Measurements from ENCODE around the gene CYTH1.

The CYTH1 gene

DNA sequence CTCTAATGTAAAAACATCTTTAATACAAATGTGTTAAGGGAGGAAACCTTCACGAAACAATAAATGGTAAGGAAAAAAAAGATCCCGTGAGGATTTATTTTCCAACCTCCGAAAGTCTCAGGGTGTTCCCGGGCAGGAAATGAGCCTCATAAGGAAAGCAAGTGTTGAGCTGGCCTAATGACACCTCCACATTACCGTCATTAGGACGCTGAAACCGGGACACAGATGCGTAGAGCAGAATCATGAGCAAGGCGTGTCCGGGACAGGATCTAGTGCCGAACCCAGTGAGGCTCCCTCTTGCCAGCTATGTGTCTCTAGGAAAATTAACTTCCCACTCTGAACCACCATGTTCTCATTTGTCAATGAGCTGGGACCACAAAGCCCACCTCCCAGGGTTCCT lies 22.7 kb upstream of the CYTH1 start:
- no peak for DNase-seq

DNA sequence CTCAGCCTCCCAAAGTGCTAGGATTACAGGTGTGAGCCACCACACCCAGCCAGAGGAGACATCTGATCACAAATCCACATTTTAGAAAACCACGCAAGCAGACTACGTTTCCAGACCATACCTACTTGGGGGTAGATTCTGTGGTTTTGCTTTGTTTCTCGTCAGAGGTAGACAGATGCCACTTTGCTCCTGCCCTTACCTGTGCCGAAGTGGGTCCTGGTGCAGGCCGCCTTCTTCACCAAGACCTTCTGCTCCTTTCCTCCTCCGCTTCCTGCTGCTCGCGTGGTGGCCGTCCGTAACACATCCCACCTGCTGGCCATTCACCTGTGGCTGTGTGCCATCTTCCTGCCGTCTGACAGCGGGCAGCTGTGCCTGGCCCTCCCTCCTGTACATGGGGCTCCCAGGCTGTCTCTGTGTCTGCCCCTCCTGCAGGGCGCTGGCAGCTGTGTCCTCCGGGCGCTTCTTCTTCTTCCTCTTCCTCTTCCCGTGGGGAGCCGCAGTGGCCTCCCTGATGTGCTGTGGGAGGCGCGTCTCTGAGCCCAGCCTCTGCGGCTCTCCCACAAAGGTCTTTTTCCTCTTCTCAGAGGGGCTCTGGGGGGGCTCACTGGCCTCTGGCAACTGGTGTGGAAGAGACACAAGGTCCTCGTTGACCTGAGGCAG lies 21.2 kb upstream of the CYTH1 start:
- no peak for DNase-seq

DNA sequence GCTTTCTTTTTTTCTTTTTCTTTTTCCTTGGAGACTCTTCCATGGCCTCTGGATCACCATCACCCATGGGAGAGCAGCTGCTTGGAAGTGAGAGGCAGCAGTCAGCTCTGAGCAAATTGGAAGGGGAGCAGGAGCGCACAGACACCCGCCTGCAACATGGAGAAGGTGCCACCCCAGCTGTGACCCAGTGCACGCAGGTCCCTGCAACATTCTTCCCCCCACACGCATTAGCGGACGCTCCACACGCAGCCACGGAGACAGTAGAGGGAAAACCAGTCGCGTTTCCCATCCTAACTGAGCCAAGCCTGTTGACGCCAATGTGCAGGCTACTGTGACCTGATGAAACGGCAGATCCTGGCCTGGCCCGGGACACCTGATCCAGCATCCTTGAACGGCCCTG lies 20.4 kb upstream of the CYTH1 start:
- DNase-seq = no peak

DNA sequence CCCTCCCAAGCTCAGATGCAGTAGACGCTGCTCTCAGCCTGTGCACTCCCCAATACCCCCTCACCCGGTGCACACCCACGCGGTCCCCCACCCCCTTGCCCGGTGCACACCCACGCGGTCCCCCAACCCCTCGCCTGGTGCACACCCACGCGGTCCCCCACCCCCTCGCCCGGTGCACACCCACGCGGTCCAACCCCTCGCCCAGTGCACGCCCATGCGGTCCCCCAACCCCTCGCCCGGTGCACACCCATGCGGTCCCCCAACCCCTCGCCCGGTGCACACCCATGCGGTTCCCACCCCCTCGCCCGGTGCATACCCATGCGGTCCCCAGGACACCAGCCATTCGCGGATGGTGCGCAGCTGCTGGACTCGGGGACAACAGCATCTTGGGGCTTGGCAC lies 19.9 kb upstream of the CYTH1 start:
- DNase-seq = no peak

DNA sequence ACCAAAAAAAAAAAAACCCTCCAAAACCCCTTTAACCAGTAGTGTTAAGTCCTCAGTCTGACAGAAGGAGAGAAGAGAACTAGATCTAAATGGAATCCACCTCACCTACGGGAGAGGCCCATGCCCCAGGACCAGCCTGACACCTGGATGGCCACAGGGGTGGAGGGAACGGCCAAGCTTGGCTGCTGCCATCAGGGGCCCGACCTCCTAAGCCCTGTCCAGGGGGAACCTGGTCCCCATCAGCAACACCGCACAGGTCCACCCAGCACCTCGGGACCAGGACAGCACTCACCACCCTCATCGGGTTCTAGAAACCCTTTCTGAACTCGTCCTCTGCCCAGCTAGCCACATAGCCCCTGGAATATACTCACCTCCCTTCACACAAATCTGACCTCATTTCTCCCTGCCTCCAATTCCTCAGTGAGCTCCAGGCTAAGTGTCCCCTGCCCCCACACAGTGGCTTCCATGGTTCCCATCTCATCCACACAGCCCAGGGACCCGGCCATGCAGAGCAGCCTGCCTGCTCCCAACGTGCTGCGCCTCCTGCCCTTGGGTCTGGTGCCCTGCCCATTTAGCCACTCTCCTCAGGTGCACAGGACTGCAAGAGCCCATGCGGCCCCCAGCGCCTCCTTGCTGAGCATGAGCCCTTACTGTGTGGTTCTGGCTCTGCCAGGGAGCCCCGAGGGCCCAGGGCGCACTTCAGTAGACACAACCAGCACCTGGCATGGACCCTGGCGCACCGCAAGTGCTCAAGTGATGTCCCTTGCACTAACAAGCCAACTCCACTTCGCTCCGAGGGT lies 18.3 kb upstream of the CYTH1 start:
- no peak for DNase-seq

DNA sequence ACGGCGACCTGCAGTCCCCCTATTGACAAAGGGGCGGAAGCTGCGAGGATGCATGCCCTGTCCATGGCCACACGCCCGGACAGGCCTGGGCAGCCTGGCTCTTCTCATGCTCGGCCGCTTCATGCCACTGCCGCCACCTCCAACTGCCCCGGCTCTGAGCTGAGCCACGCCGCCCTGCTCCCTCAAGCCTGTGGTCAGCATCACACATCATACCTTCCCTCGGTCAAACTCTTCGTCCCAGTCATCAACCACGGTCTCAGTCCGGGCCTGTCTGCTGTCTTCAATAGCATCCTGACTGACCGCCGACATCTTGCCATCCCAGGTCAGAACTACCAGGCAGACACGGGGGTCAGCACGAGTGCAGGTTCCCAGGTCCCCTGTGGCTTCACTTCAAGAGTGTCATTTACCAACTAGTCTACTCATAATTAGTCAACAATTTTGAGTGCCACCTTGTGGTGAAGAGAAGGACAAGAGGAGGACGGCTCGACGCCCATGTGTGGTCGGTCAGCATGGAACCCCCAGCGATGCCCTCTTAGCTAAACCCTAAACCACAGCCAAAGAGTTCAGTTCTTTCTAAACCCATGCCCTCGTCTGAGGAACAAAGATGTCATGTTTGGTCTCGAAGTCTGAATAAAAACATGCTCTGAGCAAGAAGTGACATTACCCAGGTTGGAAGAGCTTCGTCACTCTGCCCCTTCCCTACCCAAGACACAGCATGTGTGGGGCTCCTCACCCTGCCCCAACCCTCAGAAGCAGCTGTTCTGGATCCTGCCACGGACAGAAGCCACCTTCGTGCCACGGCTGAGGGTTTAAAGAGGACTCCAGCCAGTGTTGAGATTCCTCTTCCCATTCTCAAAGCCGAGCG lies 16.9 kb upstream of the CYTH1 start:
- DNase-seq = no peak

DNA sequence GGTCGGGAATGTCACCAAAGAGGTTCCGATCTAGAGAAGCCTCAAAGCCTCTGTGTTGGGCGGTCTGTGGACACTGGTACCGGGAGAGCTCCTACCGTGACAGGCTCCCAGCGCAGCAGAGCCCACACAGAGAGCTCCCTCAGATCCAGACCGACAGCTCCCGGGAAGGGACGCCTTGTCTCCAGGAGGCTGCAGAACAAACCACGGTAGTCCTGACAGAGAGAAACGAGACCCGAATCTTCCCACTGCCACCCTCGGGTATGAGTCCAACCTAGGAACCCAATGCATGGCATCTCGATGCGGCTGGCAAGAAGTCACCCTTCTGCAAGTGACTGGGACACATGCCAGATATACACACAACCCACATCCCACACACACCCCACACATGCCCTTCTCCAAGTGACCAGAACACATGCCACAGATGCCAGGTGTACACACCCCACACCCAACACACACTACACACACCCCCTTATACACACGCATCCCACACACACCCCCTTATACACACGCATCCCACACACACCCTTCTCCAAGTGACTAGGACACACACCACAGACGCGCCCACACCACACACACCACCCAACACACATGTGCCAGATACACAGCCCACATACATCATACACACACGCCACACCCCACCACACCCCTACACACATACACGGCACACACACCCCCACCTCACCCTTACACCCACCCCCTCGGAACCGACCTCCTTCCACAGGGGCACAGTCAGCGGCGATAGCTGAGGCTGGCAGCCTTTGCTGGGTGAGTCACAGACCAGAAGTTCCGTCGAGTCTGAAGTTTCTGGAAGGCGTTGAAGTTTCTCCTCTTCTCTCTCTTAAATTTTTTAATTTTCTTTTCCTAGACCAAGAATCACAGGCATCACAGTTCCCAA lies 15.9 kb upstream of the CYTH1 start:
- DNase-seq = no peak

DNA sequence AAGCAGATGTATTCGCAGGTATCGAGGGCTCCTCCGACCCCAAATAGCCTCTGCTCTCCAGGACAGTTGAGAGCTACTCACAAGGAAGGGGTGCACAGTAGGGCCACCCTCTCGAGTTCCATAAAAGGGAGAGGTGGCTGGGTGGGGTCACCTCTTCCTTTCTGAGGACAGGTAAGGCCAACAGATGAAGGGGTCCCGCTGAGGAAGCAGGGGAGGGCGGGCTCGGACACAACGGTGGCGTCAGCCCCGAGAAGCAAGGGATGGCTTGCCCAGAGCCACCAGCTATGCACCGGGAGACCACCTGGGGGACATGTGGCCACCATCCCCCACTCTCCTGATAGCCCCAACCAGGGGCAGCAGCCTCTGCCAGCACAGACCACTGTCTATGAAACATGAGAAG lies 15.1 kb upstream of the CYTH1 start:
- no peak for DNase-seq

DNA sequence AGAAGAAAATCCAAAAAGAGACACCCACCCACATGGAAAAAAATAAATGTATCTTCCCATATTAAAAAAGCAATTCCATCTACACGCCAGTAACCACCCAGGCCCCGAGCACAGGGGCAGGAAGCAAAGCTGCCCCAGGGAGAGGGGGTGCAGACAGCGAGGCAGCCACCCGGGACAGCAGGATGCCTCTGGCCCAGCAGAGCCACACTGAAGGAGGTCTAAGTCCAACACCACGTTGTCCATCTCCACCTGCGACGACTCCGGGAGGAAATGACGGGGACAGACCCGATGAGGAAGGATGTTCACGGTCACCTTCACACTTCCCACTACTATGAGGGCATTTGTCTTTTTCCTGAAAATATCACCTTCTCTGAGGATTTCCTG lies 14.4 kb upstream of the CYTH1 start:
- DNase-seq = no peak

DNA sequence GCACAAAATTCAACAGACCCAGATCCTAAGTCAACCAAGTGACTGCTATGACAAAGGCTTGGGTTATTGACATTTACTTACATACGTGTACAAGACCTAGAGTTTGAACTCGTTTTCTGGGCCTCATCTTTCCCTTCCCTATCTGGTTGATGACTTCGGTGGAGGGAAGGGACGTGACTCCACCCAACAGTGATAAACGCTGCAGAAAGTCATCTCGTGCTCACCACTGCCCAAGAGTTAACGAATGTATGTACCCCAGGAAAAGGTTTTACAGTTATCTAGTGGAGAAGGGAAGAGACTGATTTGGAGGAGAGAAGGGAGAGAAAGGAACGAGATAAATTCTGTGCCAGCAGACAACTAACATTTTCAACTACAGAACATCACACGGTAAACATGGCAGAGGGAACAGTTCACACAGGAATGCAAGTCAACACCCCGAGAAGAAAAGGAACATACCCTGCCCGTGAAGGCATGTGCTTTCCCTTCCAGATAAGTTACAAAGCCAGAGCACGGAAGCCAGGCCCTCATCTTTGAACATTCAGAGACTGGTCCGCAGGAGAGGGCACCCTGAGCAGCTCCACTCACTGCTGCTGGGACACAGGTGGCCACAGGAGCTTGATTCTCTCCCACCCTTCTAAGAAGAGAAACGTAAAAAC lies 13.9 kb upstream of the CYTH1 start:
- DNase-seq = no peak

DNA sequence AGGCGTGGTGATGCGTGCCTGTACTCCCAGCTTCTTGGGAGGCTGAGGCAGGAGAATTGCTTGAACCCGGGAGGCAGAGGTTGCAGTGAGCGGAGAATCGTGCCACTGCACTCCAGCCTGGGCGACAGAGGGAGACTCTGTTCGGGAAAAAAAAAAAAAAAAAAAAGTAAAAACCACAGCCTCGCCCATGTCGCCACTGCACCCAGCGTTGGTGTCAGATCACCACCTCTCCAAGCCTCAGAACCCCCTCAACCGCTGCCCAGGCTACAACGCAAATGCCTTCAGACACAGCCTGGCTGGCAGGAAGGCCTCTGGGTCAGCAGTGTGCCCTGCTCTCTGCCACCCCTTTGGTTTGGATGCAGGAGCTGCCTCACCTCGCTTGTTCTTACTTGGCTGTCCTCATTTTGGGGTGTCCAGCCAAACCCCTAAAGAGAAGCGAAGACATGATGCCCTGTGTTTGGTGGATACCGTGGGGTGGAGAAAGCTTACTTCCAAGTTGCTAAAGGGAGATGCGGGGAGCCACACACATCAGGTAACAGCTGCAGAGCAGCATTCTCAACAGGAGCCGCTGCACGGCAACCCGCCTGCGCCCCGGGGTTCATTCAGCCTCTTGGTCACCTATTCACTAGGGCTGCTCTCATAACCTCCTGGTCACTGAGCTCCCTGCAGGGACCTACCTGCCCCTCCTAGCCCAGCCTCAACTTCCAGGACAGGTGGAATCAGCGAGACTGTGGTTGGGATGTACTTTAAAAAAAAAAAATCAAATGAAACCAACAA lies 13.0 kb upstream of the CYTH1 start:
- DNase-seq = no peak

DNA sequence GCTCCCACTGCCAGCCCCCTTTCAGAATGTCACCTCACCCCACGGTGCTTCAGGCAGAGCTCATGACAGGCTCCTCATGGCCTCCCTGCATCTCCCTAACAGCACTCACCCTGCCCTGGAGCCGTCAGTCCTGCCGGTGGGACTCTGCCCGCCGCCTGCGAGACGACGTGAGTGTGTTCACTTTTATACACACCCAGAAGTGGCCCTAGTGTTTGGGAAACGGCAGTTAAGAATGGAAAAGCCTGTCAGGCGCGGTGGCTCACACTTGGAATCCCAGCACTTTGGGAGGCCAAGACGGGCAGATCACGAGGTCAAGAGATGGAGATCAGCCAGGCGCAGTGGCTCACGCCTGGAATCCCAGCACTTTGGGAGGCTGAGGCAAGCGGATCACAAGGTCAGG lies 12.3 kb upstream of the CYTH1 start:
- DNase-seq = no peak

DNA sequence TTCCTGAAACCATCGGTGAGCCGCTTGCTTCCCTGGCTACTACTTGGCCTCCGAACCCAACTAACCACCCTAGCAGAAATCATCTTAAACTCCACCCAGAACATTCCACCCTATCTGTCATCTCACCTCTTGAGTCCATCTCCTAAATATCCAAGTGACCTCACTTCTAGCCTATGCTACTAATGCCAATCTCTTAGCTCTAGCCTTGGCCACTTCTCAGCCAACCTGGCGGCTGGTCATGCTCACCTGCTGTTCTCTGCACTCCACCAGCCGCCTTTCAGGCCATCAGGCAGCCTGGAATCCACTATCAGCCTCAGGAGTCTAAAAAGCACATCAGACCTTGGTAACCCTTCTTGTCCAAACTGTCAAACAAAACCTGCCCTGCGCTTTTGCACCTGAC lies 11.9 kb upstream of the CYTH1 start:
- DNase-seq = no peak

DNA sequence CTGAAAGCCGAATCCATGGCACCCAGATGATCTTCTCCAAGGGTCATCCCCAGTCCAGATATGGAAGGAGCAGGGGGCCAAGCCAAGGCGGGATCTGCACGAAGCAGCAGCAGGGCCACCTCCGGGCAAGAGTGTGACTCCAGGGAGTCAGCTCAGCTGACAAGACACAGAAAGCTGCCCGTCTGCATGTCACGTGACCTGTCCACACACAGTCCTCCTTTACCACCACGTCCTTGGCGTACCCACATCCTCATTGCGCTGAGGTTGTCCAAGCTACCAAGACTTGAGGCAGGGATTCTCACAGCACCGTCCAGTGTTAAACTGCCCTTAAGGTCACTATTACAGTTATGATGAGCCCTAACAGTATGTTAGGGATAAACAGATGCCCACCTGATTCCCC lies 11.3 kb upstream of the CYTH1 start:
- DNase-seq = no peak

DNA sequence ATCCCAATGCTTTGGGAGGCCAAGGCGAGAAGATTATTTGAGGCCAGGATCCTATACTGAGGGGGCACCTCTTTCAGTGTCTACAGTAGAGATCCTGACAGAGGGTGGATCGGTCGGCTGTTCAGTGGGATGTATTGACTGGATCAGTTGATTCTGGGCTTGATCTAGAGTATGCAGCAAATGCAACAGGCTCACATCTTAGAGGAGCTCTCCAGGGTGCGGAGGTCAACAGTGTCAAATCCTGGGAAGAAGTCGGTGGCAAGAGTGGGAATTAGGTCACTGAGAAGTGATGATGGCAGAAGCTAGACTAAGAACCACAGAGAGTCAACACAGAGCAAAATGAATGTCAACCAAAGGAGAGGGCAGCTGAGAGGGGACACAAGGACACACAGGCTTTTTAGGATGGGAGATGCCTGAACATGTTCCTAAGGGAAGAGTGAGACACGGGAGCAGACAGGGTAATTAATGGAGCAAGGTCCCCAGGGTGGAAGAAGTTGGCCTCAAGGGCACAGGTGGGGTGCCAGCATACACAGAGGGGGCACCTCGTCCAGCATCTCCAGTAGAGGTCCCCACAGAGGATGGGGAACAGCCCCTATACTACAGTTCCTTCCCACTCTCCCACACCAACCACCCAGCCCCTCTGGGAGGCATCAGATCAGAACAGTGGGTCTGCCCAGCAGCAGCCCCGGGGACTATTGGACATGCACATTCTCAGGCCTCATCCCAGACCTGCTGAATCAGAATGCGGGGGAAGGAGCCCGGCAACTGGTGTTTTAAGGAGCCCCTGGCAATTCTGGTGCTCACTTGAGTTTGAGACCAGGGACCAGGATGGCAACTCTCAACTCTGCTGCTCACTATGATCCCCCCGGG lies 10.0 kb upstream of the CYTH1 start:
- no peak for DNase-seq

DNA sequence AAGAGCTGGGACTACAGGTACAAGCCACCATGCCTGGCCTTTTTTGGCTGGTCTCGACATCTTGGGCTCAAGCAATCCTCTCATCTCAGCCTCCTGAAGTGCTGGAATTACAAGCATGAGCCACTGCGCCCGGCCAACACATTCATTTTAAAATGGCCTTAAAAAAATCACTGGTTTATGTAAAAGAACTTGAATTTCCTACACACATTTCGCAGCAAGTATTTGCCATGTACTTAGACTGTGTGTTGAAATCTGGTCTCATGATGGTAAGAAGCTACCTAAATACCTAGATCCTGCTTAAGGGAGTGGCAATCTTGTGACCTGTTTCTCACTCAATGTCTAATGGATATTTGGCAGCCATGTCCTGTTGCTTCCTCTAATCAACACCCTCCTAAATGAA lies 8.5 kb upstream of the CYTH1 start:
- DNase-seq = no peak

DNA sequence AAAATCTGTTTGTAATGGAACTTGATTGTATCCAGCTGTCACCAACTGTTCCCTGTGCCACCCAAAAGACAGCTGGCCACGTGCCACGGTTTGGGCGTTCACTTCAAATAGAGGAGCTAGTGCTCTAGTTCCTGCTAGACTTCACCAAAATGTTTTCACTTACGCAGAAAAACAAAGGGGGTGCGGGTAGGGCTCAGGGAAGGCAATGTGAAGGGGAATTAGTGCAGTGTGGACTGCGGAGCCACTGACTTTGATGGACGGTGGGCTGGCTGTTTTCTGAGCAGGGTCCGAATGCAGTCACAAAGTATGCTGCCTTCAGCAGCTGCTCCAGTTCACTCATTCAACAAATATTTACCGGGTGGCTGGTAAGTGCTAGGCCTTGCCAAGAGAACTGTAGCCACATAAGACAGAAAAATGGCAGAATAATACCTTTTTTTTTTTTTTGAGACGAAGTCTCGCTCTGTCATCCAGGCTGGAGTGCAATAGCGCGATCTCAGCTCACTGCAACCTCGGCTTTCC lies 7.6 kb upstream of the CYTH1 start:
- peak; percentile 88 for DNase-seq

DNA sequence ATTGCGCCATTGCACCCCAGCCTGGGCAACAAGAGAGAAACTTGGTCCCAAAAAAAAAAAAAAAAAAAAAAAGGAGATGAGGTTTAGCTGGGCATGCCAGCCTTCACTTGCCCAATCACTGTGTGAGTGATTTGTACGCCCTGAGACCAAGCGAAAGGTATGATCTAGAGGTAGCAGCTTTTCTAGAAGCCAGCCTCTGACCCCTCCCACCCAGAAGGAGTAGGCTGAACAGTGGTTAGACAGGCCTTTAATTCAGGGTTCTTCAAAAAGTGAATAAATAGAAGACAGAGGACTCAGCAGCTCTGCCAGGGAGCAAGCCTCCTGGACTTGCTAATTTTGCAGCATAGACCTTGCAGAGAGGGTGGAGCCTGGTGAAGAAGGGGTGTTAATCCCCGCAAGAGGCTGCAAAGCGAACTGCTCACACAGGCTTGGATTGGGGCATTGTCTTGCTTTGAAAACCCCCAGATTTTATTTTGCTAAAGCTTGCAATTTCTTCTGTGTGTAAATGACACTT lies 7.1 kb upstream of the CYTH1 start:
- DNase-seq = no peak

DNA sequence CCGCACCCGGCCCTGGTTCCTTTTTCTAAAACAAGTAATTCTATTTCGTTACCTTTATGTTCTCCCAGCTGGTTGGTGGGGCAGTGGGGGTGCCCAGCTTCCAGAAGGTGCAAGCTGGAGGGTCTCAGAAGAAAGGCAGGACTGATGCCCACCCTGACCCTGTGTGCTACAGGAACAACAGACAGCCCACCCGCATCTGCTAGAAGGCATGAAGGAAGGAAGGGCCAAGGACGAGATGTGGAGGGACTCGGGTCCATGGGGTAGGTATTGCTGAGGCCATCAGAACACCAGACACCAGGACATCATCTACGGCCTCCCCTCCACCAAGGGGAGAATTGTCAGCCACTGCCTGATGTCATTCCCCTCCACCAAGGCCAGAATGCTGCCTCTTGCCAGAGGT lies 6.4 kb upstream of the CYTH1 start:
- DNase-seq = no peak

DNA sequence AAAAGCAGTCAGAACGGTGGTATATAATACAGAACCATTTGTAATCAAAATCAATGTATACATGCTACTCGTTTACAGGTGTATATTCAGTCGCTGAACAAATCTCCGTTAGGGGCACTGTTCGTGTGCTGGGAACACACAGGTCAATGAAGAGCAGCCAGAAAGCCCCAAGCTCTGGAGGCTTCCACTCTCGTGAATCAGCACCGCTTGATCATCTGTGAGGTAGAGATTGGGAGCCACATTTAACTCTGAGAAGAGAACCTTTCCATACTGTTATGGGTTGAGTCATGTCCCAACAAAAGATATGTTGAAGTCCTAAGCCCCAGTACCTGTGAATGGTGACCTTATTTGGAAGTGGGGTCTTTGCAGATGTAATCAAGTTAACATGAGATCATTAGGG lies 5.4 kb upstream of the CYTH1 start:
- DNase-seq = no peak
